Measurements from ENCODE around the gene TMEM132E.

GRCh38 chr17:34588266-34588665 lies 8.9 kb downstream of the TMEM132E start:
- TF ChIP-seq, protein P1, sequence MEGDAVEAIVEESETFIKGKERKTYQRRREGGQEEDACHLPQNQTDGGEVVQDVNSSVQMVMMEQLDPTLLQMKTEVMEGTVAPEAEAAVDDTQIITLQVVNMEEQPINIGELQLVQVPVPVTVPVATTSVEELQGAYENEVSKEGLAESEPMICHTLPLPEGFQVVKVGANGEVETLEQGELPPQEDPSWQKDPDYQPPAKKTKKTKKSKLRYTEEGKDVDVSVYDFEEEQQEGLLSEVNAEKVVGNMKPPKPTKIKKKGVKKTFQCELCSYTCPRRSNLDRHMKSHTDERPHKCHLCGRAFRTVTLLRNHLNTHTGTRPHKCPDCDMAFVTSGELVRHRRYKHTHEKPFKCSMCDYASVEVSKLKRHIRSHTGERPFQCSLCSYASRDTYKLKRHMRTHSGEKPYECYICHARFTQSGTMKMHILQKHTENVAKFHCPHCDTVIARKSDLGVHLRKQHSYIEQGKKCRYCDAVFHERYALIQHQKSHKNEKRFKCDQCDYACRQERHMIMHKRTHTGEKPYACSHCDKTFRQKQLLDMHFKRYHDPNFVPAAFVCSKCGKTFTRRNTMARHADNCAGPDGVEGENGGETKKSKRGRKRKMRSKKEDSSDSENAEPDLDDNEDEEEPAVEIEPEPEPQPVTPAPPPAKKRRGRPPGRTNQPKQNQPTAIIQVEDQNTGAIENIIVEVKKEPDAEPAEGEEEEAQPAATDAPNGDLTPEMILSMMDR (IDR thresholded peaks at IDR 0.05; ENCODE audit: low read depth, low read length): no peak
- TF ChIP-seq EZH2phosphoT487 (IDR thresholded peaks at IDR 0.05; ENCODE audit: low read depth): no peak

Measured in OCI-LY3 (cell line).